HUDEP-2 (cell line): ENCODE results near the gene HSD3B2.
A peak's percentile ranks its signal among the peaks of the same experiment; 100 is the strongest.
"Not testable (repeated sequence)": the region's sequence is repeated elsewhere in the genome, so short reads cannot be mapped to it uniquely, and the experiment has no call there.

Experiments used
- DNase-seq, 76 experiments: peaks; one replicate each; lab custom pipeline; 2025; ENCODE audit not compliant: unreplicated experiment in 76 of 76; lab: John Stamatoyannopoulos, UW

The HSD3B2 gene

DNA sequence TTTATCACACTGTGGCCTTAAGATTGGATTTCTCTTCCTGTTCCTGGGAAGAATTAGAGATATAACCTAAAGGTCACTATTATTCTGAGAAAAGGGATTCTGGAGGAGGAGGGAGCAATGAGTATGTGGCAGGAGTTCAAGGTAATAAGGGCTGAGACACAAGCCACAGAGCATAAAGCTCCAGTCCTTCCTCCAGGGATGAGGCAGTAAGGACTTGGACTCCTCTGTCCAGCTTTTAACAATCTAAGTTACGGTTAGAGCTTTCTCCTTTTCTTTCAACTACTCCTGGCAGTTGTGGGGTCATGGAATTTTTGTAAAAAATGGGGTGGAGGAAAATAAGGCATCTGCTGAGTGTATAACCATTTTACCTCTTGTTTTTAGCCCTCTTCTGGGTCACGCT is at the start of gene HSD3B2:
Gene HSD3B2 (plus strand): TSS at position 201 of the 400 bp plus-strand sequence. CDS start 270 bp downstream, outside the sequence.
- no peak for DNase-seq

DNA sequence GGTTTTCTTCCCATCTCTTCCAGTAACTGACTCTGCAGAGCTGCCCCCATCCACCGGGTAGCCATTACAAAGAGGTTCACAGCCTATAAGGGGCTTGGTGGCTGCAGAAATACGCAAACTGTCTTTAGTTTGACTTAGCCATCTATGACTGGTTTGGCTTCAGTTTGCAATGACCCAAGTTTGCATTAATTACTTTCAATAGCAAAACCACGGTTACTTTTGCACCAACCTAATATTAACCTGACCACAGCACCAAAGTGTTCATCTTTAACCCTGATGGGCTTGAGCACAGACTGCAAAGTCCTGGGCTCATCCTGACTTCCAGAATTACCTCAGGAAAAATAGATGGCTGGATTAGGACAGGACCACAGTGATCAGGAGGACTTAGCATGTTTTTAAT is 48.5 kb upstream of the HSD3B2 start:
- no peak for DNase-seq

DNA sequence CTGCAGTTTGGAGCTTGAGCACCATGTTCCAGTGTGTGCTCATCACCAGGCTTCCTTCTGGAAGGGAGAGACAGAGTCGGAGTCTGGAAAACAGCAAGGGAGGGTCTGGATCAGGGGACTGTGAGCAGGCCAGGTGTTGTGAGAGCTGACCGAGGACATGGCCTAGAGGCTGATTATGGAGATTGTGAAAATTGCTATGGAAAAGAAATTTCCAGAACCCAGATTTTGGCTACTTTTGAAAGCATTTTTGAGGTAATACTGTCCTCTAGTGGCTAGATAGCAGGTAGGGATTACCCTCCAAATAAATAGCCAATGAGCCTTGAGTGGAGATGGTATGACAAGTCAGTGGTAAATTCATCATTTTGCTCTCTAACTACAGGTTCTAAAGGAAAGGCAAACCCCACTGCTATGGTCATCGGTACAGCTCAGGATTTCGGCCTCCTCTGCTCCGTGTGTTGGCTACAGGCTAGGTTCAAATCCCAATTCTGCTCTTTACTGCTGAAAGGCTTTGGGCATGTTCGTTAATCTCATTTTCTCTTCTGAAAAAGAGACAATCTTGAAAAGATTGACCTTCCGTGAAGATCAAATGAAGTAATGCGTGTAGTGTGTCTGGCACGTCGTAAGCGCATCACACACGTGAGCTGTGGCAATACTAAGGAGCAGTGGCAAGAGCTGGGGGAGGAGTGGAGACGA is 47.4 kb upstream of the HSD3B2 start:
- DNase-seq, result peak in 2 of 76 experiments; percentile 1 to 12

DNA sequence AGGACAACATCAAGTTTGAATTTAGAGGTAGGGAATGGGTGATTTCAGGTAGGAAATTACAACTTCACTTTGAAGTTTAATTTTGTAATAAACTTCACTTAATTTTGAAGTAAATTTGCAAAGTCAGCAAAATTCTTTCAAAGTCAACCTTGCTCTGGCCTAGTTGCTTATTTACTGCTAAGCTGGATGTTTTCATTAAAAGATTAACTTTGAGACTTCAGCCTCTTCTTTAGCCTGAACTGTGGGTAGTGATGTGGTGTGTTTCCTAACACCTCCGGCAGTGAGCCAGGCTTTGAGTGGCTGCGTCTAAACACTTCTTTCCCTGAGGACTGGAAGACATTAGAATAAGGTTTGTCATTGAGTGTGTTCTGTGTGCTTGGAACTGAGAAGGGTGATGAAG is 46.4 kb upstream of the HSD3B2 start, which contains the start of gene HAO2:
Gene HAO2 (plus strand): TSS at position 232 of the 400 bp plus-strand sequence. CDS start 12,301 bp downstream, outside the sequence.
- no peak for DNase-seq

DNA sequence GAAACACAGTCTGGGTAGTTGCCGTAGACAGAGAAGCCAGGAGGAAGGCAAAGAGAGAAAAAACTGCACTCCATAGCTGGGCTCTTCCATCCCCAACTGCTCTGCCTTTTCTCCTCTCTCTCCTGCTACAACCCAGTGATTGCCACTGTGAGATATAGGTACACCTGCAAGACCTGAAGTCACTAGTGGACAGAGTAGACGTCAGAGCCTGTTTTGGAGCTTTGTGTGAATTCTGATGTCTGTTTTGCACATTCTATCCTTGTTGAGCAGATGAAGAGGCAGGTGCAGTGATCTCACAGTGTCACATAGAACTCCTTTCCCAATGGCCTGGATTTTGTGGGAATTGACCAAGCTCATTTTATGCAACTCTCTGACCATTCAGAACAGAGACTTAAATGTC is 44.2 kb upstream of the HSD3B2 start:
- DNase-seq, result no peak

DNA sequence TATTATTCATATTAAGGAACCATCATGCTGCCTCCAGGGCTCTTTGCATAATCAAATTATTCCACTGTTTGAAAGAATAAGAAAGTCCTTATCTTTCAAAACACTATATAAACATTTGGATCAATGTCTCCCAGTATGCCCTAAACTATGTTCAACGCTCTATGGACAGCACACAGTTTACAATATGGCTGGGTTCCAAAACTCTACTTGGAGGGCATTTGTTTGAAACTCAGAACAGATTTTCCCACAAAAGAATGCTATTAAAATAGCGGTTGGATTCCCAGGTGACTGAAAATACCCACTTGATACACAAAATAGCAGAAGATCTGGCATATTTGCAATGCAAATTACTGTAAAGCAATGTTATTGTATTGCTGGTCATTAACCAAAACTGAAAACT is 43.1 kb upstream of the HSD3B2 start:
- DNase-seq, result no peak

DNA sequence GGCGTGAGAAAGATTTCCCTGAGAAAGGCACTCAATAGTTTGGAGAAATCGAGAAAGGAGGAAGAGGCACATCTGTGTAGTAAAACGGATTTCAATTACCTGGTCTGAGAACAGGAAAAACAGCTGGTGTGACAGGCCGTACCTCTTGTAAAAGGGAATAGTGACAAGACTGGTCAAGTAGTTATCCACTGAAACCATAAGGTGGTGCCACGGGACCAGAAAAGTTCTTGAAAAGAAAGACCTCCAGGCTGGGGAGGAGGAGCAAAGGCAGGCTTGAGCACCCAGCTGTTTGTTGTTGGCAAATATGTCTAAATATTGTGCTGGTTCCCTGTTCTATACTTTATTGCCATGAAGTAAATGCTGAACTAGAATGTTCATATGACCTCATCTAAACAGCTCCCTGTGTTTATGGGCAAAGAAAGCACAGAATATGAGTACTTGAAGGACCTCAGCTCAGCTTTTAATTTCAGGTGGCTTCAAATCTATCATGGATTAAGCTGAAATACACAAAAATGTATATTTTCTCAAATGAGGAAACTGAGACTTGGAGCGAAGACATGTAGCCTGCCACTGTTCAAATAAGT is 42.4 kb upstream of the HSD3B2 start:
- DNase-seq, result peak in 5 of 76 experiments; percentile 1 to 30 (median 3)

DNA sequence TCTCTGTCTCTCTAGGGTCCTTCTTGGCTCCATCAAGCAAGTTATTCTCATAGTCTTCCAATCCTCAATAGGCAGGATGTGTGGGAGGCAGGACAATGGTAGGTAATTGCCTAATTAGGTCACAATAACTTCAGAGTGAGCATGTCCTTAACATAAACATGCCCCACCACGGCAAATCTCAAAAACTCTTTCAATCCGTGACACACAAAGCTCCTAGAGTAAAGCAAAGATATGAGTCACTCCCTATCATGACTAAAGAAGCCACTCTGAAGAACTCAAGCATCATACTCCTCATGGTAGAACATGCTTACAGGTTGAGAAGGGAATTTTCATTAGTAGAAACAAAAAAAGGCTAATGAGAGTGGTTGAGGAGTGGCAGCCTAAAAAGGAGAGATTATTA is 41.5 kb upstream of the HSD3B2 start:
- no peak for DNase-seq

DNA sequence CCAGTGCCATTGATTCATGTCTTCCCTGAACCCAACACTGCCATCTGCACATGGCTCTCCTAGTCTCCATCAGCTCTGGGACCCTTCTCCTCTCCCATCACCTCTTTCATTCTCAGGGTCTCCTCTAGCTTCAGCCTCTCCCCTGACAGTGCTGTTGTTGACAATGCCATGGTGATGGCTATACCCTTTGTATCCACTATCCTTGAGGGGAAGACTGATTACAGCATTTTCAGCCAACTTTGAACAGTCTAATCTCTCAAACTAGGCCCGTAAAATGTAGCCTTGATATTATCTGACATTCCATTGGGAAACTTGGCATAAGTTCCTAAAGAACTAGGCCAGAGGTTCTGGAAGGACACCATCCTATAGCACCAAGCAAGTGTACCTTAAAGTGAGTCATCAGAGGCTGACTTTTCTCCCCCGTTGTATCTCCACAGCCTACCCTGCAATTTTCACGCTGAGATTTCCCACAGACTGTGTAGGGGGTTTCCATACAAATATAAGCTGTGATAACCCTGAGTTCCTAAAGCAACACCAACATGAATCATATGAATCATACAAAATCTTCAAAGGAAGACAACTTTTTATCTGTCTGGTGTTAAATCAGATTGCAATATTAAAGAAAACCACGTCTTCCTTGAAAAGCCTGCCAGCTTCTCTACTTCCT is 40.6 kb upstream of the HSD3B2 start:
- no peak for DNase-seq

DNA sequence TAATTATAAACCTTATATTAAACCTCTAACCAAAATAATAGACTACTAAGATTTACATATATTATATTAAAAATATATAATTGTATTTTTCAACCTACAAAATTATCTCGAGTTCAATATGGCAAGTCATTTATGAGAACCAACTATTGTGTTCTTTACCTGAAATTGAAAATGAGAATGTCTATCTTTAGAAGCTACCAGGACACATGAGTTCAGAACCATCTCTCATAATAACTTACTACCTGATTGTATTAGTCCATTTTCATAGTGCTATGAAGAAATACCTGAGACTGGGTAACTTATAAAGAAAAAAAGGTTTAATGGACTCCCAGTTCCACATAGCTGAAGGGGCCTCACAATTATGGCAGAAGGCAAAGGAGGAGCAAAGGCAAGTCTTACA is 39.6 kb upstream of the HSD3B2 start:
- no peak for DNase-seq

DNA sequence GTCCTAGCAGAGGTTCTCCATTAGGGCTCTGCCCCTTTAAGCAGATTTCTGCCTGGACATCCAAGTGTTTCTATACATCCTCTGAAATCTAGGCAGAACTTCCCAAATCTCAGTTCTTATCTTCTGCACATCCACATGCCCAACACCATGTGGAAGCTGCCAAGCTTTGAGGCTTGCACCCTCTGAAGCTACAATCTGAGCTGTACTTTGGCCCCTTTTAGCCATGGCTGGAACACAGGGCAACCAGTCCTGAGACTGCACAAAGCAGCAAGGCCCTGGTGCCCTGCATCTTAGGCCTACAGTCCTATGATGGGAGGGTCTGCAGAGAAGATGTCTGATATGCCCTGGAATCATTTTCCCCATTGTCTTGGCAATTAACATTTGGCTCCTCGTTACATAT is 38.4 kb upstream of the HSD3B2 start:
- no peak for DNase-seq

DNA sequence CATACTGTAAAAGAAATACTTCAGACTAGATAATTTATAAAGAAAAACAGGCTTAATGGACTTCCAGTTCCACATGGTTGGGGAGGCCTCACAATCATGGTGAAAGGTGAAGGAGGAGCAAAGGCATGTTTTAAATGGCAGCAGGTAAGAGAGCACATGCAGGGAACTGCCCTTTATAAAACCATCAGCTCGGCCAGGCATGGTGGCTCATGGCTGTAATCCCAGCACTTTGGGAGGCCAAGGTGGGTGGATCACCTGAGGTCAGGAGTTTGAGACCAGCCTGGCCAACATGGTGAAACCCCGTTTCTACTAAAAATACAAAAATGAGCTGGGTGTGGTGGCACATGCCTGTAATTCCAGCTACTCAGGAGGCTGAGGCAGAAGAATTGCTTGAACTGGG is 37.4 kb upstream of the HSD3B2 start:
- not testable (repeated sequence) for DNase-seq

DNA sequence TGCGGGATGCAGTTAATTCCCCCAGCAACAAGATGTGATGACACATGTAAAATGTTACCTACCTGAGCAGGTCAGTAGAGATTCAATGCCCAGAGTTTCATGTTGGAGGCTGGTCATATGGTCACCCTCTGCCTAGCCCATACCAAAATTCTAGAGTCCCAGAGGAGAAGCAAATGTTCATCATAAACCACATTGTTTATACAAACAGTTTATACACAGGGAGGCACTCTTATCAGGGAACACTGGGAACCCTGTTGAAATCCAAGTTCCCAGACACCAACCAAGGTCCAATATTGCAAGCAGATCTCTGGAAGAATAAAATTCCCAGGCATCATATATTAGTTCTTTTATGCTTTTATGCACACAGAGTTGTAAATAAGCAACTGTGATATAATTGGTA is 35.8 kb upstream of the HSD3B2 start:
- DNase-seq, result no peak

DNA sequence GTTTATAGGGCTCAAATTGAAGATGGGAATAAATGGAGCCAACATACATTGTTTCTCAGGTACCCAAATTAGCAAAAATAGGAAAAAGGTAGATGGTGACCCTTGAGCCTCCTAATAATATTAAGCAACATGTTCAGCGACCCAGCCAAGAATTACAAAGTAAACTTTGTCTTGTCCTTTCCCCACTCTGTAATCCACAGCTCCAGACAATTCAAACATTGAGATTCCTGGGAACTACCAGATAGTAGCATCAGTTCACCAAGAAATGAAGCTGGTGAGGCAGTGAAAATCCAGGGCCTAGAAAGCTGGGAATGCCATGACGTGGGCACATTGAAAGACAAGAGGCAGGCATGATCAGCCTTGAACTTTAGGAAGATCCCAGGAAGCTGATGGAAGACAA is 34.6 kb upstream of the HSD3B2 start:
- DNase-seq, result no peak

DNA sequence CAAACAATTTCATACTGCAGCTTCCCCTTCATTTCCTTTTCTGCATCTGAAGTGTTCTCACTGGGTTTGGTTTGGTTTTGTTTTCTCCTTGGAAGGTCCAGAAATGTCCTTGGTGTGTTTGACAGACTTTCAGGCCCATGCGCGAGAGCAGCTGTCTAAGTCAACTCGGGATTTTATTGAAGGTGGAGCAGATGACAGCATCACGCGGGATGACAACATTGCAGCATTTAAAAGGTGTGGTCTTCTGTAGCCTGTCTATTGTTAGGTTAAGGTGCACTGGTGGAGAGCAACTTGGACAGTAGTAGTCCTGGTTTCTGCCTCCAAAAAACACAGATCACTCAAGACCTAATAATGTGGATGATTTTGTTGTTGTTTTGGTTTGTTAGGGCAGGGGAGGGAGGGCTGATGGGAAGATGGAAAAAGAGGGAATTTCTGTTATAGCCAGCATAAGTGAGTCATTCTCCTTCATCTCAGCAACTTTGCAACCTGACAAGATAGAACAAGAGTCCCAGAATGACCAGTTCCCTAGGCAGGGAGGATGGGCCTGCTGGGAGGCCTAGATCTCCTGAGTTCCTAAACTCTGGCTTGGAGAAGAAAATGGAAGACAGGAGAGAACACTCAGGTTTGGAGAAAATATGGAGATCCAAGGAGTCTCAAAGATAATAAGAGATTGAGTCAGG is 33.8 kb upstream of the HSD3B2 start:
- DNase-seq, result no peak

DNA sequence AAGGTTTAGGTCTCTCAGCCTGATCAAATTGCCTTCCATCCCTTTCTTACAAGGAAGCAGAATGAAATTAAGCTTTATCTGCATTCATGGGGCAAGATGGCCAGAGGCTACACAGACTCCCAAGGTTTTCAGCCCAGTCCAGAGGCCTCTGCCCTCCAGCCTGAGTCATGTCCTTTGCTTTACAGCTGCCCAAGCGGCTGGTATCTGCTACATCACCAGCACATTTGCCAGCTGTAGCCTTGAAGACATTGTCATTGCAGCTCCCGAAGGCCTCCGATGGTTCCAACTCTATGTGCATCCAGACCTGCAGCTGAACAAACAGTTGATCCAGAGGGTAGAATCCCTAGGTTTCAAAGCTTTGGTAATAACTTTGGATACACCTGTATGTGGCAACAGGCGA is 30.4 kb upstream of the HSD3B2 start:
- DNase-seq, result no peak

DNA sequence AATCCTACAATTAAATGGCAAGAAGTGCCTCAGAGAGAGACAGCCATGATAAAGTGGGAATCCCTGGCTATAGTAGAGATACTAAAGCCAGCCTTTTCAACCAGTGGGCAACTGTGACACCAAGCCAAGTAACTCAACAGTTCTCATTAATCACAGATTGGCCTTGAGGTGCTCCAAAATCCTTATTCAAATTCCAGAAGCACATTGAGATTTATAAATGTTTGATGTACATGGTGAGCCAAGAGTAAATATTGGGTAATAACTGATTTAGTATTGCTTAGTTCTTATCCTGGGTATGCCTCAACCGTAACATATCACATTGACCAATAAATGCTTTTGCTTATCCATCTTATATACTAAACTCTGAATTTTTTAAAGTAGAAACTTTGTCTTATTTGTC is 29.3 kb upstream of the HSD3B2 start:
- DNase-seq, result no peak

DNA sequence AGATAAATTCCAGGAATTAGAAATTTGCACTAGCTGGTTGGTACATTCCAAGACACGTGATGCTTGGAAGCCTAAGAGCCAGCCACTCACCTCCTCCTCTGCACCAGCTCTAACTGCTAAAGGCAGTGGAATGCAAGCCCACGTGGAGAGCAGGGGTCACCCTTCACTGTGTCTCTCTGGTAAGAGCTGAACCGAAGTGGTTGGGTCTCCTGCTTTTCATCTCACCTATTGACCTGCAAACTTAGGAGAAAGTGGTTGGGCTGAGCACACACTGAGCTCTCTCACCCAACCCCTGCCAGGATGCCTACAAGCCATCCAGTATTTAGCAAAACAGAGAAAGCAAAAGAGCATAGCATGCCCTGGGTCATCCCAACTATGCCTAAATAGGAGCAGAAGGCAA is 27.1 kb upstream of the HSD3B2 start:
- no peak for DNase-seq

DNA sequence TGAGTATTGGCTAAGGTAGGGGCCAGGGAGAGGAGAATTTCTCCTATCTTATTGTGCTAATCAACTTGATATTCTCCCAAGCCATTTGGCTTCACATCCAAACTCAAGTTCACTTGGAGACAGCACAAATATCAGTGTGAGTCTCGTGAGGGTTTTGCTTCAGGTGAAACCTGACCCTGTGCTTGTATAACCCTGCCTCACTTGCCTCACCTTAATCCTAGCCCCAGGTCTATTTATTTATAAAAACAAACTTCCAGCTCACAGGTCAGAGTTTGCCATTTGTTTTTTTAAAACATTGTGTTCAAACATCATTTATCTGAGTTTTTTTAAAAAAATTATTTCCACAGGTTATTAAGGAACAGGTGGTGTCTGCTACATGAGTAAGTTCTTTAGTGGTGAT is 26.5 kb upstream of the HSD3B2 start:
- no peak for DNase-seq

DNA sequence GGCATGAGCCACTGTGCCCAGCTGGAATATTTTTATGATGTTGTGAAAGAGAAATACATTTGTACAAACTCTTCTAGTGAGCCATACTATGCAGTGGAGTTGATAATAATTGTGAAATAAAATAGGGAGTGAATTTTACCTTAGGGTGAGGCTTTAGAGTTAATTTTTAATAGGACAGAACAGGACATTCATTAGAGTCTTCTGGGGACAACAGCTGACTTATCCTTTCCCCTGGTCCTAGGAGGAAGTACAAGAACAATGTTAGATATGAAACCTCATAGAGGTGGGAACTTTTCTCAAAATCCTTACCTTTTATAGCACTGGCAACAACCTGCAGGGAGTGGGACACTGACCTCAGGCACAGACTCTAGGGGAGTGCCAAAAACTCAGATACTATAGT is 24.4 kb upstream of the HSD3B2 start:
- DNase-seq, result no peak

DNA sequence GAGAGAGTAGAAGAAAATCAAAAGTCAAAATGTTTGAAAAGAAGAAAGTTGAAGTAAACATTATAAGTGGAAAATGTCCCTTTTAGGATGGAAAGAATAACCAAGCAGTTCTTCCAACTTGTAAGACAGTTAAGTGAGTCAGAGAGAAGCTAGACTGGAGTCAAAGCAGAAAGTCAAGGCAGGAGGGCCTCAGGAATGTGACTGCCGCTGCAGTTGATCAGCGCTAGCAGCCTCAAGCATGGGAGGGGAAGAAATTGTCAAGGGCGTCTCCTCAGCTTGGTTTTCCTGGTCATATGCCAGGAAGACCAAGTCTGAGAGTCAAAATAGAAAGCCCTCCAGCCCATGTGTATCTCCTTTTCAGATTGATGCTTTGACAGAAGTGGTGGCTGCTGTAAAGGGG is 23.2 kb upstream of the HSD3B2 start:
- DNase-seq, result no peak
